ENCODE results near the gene TRERF1. TPM values are rescaled to one million over a fixed set of nuclear protein-coding genes. Genes with fewer than 3 reads are reported as not detected.

Gene TRERF1
- polyA plus RNA-seq, 1 experiment, result 3.5 TPM

- ChIA-PET POLR2A (no interaction called here), CTCF (no interaction called here)
- TF ChIP-seq CTCF (IDR thresholded peaks at IDR 0.05; ENCODE audit: insufficient read depth, low read depth, low read length), result no peak
- Histone ChIP-seq H3K36me3 (ENCODE audit: control insufficient read depth, insufficient read depth, low read length) (0 out of 2 replicates have a peak, but pooled peaks cover 1% of the 10 kb centered on the region), H3K4me3 (ENCODE audit: low read depth, low read length) (no peak overlapping the region), H3K27me3 (ENCODE audit: control insufficient read depth, insufficient read depth, low read length) (no peaks in the 10 kb centered on the region)
- no peak for DNase-seq (ENCODE audit: low read depth)
Observed at GRCh38 chr6:42345696-42346416, 105.9 kb downstream of the TRERF1 start.

GRCh38 chr6:42344756-42345155 is 107.0 kb downstream of the TRERF1 start:
- POLR2A ChIA-PET, result no interaction called here
- DNase-seq (ENCODE audit: low read depth), result no peak
- H3K27me3 ChIP-seq (ENCODE audit: control insufficient read depth, insufficient read depth, low read length), result no peaks in the 10 kb centered on the region
- no peak for TF ChIP-seq CTCF (IDR thresholded peaks at IDR 0.05; ENCODE audit: insufficient read depth, low read depth, low read length)
- H3K4me3 ChIP-seq (ENCODE audit: low read depth, low read length), result no peak overlapping the region
- CTCF ChIA-PET, result interaction anchor here (2.0 kb wide), 1 partner anchor 85 kb away, joined by 6 read pairs; no protein-coding TSS in a partner anchor
- H3K36me3 ChIP-seq (ENCODE audit: control insufficient read depth, insufficient read depth, low read length), result 0 out of 2 replicates have a peak, but pooled peaks cover 1% of the 10 kb centered on the region

GRCh38 chr6:42341771-42342553 is 109.8 kb downstream of the TRERF1 start:
- no peak for TF ChIP-seq CTCF (IDR thresholded peaks at IDR 0.05; ENCODE audit: insufficient read depth, low read depth, low read length)
- POLR2A ChIA-PET, result no interaction called here
- CTCF ChIA-PET, result no interaction called here
- no peaks in the 10 kb centered on the region for H3K27me3 ChIP-seq (ENCODE audit: control insufficient read depth, insufficient read depth, low read length)
- no peak overlapping the region for H3K4me3 ChIP-seq (ENCODE audit: low read depth, low read length)
- no peak for DNase-seq (ENCODE audit: low read depth)
- H3K36me3 ChIP-seq (ENCODE audit: control insufficient read depth, insufficient read depth, low read length), result 0 out of 2 replicates have a peak, but pooled peaks cover 1% of the 10 kb centered on the region

- TF ChIP-seq CTCF (IDR thresholded peaks at IDR 0.05; ENCODE audit: insufficient read depth, low read depth, low read length), result no peak
- ChIA-PET POLR2A (no interaction called here), CTCF (no interaction called here)
- H3K36me3 ChIP-seq (ENCODE audit: control insufficient read depth, insufficient read depth, low read length), result 0 out of 2 replicates have a peak, but pooled peaks cover 1% of the 10 kb centered on the region
- no peaks in the 10 kb centered on the region for H3K27me3 ChIP-seq (ENCODE audit: control insufficient read depth, insufficient read depth, low read length)
- H3K4me3 ChIP-seq (ENCODE audit: low read depth, low read length), result no peak overlapping the region
- no peak for DNase-seq (ENCODE audit: low read depth)
Observed at GRCh38 chr6:42341221-42341620, 110.5 kb downstream of the TRERF1 start.

GRCh38 chr6:42340511-42340910 is 111.2 kb downstream of the TRERF1 start:
- CTCF ChIA-PET, result no interaction called here
- POLR2A ChIA-PET, result no interaction called here
- 0 out of 2 replicates have a peak, but pooled peaks cover 1% of the 10 kb centered on the region for H3K36me3 ChIP-seq (ENCODE audit: control insufficient read depth, insufficient read depth, low read length)
- DNase-seq (ENCODE audit: low read depth), result no peak
- no peaks in the 10 kb centered on the region for H3K27me3 ChIP-seq (ENCODE audit: control insufficient read depth, insufficient read depth, low read length)
- TF ChIP-seq CTCF (IDR thresholded peaks at IDR 0.05; ENCODE audit: insufficient read depth, low read depth, low read length), result no peak
- no peak overlapping the region for H3K4me3 ChIP-seq (ENCODE audit: low read depth, low read length)
